GM18517 (cell line): ENCODE data around the gene IFNE.

Source experiments
- ATAC-seq: cut with Tn5 transposase; IDR thresholded peaks from one replicate; pipeline ENCODE4 v1.9.1; 2021; ENCODE audit warnings: mild to moderate bottlenecking, moderate library complexity; ENCODE audit not compliant: unreplicated experiment

Gene IFNE, protein sequence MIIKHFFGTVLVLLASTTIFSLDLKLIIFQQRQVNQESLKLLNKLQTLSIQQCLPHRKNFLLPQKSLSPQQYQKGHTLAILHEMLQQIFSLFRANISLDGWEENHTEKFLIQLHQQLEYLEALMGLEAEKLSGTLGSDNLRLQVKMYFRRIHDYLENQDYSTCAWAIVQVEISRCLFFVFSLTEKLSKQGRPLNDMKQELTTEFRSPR

DNA sequence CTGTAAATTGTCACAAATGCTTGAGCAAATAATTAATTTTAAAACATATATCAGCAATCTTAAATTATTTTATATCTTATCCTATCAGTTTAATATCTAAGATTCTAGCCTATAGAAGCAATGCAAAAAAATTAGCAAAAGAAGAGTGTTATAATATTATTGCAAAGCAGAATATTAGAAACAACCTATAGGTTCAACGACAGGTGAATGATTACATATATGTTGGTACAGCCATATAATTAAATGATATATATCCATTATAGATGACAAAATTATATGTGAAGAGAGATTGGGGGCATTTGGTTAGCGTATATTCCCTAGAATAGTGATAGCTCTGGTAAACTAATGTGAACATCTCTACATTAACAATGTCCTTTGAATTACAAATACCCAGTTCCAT is at the start of gene IFNE:
IFNE (minus strand) TSS at position 101 of the 400 bp plus-strand sequence. CDS start 619 bp downstream, outside the sequence.
- no peak for ATAC-seq

DNA sequence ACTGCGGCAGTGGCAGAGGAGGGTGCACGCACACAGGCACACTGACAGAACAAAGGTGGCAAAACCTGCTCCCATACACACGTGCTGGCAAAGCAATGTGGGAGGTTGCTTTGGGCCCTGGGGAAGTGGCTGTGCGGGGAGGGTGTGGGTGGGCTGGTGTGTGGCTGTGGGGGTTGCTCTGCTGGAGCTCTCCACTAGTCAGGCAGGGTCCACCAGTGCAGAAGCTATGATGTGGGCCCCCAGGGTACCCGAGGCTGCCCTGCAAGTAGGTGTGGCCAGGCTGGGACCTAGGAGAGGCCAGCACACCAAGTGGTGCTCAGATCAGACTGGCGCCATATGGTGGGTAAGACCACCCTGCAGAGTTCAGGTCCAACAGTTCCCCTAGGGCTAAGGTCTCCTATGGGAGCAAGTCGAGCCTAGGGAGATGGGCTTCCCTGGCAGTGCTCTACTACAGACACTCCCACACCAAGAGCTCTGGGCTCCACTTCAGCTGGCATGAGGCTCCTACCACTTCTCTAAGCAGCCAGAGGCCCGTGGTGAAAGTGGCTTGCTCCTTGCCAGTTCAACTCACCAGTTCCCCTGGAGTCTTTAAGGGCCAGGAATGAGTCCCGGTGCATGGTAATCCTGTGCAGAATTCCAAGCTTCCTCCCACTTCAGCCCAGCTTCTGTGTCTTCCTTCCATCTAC is 46.2 kb upstream of the IFNE start:
- no peak for ATAC-seq

DNA sequence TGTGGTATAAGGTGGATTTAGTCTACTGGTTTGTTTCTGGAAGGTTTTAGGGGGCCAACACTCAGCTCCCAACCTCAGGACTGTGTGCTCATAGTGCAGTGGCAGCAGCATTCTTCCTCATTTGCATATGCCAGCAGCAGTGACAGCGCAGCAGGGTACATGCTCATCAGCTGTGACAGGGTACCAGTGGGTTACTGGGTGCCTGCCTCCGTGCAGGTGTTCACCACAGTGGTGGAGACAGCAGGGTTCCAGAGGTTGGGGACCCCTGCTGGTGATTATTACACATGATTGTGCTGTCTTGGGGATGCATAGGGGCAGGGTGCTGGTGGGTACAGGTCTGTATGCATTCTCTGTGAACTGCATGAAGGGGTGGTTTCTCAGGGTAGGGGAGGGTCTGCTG is 45.5 kb upstream of the IFNE start:
- ATAC-seq: peak; percentile 49

DNA sequence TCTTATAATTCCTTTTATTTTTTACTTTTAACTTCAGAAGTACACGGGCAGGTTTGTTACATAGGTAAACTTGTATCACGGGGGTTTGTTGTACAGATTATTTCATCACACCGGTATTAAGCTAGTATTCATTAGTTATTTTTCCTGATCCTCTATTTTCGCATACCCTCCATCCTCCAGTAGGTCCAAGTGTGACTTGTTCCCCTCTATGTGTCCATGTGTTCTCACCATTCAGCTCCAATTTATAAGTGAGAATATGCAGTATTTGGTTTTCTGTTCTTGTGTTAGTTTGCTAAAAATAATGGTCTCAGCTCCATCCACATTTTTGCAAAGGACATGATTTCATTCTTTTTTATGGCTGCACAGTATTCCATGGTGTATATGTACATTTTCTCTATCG is 43.1 kb upstream of the IFNE start:
- ATAC-seq: no peak

DNA sequence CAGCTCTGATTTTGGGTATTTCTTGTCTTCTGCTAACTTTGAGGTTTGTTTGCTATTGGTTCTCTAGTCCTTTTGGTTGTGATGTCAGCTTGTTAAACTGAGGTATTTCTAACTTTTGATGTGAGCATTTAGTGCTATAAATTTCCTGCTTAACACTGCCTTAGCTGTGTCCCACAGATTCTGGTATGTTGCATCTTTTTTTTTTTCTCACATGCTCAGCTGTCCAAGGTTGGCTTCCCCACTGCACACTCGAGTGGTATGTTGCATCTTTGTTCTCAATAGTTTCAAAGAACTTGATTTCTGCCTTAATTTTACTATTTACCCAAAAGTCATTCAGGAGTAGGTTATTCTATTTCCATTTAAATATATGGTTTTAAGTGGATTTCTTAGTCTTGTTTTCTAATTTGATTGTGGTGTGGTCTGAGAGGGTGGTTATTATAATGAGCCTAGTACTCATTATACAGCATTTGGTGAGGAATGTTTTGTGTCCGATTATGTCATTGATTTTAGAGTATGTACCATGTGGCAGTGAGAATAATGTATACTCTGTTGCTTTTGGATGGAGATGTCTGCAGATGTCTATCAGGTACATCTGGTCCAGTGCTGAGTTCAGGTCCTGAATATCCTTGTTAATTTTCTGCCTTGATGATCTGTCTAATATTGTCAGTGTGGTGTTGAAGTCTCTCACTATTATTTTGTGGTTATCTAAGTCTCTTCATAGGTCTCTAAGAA is 42.2 kb upstream of the IFNE start:
- ATAC-seq: no peak

DNA sequence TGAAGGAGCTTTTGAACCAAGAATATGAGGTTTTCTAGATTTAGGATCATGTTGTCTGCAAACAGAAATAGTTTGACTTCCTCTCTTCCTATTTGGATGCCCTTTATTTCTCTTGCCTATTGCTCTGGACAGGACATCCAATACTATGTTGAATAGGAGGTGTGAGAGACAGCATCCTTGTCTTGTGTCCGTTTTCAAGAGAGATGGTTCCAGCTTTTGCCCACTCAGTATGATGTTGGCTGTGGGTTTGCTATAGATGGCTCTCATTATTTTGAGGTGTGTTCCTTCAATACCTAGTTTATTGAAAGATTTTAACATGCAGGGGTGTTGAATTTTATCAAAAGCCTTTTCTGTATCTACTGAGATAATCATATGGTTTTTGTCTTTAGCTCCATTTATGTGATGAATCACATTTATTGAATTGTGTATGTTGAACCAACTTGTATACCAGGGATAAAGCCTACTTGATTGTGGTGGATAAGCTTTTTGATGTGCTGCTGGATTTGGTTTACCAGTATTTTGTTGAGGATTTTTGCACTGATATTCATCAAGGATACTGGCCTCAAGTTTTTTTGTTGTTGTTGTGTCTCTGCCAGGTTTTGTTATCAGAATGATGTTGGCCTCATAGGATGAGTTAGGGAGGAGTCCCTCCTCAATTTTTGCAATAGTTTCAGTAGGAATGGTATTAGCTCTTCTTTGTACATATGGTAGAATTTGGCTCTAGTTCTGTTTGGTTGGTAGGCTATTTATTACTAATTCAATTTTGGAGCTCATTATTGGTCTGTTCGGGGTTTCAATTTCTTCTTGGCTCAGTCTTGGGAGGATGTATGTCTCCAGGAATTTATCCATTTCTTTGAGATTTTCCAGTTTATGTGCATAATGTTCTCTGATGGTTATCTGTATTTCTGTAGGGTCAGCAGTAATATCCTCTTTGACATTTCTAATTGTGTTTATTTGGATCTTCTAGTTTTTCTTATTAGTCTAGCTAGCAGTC is 41.2 kb upstream of the IFNE start:
- ATAC-seq: no peak

DNA sequence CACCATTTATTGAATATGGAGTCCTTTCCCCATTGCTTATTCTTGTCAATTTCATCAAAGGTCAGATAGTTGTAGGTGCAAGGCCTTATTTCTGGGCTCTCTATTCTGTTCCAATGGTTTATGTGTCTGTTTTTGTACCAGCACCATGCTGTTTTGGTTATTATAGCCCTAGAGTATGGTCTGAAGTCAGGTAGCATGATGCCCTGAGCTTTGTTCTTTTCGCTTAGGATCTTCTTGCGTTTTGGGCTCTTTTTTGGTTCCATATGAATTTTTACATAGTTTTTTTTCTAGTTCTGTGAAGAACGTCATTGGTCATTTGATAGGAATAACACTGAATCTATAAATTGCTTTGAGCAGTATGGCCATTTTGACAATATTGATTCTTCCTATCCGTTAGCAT is 40.2 kb upstream of the IFNE start:
- ATAC-seq: no peak

DNA sequence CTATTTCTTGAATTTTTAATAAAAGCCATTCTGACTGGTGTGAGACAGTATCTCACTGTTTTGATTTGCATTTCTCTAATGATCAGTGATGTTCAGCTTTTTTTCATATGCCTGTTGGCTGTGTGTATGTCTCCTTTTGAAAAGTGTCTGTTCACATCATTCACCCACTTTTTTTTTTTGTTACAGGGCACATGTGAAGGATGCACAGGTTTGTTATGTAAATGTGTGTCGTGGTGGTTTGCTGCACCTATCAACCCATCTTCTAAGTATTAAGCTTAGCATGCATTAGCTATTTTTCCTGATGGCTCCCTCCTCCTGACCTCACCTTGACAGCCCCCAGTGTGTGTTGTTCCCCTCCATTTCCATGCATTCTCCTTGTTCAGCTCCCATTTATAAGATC is 39.3 kb upstream of the IFNE start:
- no peak for ATAC-seq

DNA sequence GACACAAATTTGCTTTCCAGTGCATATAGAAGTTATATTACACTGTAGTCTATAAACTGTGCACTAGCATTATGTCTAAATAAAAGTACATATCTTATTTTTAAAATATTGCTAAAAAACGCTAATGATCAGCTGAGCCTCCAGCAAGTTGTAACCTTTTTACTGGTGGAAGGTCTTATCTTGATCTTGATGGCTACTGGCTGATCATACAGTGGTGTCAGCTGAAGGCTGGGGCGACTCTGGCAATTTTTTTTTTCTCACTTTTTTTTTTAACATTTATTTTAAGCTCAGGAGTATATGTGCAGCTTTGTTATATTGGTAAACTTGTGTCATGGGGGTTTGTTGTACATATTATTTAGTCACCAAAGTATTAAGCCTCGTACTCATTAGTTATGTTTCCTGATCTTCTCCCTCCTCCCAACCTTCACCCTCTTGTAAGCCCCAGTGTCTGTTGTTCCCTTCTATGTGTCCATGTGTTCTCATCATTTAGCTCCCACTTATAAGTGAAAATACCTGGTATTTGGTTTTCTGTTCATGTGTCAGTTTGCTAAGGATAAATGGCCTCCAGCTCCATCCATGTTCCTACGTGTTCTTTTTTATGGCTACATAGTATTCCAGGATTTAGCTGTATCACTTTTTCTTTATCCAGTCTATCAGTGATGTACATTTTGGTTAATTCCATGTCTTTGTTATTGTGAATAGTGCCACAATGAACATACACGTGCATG is 38.6 kb upstream of the IFNE start:
- ATAC-seq: no peak

DNA sequence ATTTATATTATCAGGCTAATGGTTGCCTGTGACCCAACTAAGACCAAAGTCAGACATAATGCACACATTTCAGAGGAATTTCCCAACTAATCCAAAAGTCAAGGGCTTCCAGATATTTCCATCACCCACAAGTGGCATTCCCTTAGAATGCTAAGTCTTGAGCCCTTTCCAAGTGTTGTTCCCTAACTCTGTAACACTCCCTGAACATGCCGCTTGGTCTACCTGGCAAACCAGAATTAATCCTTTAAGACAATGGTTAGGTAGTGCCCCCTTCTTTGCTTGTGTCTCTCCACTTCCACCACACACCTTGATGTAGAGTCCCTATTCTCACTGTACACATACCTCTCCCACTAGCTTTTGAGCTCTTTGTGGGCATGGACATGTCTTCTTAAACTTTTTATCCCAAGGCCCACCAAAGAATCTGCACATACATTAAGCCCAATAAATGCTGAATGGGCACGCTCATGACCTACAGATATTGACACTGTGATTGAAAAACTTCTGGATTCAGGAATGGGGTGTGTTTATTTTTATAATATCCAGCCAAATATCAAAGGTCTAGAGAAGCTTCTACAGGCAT is 37.8 kb upstream of the IFNE start:
- no peak for ATAC-seq

DNA sequence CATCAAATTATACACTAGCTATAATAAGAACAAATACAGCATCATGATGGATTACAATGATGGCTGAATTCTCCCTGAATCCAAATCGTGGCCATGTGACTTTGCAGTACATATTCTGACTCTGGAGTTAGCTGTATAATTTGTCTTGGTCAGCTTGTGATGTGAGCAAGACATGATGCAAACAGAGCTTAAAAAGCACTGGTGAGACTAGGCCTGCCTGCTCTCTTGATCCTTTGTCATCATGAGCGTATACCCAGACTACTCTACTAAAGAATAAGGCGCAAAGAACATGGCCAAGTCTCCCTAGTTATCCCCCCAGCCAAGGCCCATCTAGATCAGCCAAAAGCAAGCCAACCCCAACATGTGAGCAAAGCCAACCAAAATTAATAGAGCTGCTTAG is 34.7 kb upstream of the IFNE start:
- ATAC-seq: no peak

DNA sequence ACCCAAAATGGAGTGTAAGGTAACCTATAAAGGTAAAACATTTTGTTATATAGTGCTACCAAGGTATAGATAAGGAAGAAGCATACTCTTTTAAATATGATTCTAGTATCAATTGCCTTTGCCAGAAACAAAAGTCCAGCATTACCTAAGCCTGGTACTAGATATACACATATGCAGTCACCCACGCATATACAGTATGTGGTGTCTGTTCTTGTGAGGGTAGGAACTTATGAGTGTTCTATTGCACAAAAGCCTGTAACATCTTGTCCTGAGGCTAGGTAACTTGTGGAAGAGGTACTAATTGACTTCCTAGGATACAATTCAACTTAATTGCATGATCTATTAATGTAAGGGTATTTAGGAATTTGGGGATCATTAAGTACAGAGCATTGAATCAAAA is 31.3 kb upstream of the IFNE start:
- no peak for ATAC-seq

DNA sequence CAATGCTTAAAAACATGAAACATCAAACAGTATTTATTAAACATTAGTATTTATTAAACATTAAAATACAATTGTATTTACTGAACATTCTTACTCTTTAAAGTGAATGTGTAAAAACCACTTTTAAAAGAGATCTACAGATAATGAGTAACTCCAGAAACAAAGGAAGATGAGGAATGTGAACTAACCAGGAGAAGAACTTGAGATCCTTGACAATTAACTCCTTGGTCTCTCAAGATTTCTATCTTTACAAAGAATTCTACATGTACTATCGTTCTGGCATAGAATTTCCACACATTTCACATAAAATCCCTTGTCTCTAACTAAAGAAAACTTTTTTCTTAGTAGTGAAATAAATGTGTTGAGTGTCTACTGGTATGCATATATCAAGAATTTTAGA is 28.7 kb upstream of the IFNE start:
- no peak for ATAC-seq

DNA sequence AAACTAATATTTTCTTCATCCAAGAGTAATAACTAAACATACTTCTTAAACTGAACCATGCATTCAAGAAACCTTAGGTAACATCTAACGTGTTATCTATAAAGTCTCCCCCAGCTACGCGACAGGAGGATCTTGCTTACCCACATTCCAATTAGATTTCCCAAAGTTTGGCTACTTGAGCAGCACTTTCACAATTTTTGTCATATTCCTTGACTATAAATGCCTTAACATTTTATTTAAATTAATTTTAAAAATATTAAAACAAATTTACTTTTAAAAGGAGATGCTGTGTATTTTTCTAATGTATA is 25.3 kb upstream of the IFNE start:
- no peak for ATAC-seq

DNA sequence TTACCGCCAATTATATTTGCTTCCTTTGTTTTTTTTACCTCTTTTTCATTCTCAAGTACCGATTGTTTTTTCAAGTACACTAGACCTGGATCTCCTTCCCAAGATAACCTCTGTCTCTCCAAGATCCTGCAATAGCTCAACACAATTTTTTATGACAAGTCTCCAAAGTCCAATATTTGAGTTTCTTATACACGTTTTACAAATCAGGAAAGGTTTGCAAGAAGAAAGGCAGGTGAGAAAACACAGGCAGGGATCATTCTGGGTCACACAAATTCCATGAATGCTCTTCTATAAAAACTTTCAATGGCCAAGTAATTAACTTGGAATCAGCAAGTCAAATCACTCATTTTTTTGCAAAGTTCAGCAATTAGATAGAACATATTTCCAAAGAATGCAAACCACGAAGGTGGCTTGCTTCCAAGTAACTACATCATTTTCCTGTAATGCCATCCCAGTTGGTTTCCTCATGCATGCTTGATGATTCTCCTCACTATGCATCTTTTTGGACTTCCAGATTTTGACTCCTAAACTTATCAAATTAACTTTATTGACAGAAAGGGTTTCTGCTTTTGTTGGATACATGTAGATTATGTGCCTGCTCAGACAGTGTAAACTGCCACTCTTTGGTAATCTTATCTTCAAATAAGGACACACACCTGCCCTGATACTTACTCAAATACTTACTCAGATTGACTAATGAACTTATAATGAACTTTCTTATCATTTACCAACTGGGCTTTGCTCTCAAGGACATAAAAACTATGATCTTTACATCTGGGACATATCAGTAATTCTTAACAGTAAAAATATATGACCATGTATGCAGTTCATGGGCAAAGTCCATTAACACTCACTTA is 24.7 kb upstream of the IFNE start:
- ATAC-seq: no peak

DNA sequence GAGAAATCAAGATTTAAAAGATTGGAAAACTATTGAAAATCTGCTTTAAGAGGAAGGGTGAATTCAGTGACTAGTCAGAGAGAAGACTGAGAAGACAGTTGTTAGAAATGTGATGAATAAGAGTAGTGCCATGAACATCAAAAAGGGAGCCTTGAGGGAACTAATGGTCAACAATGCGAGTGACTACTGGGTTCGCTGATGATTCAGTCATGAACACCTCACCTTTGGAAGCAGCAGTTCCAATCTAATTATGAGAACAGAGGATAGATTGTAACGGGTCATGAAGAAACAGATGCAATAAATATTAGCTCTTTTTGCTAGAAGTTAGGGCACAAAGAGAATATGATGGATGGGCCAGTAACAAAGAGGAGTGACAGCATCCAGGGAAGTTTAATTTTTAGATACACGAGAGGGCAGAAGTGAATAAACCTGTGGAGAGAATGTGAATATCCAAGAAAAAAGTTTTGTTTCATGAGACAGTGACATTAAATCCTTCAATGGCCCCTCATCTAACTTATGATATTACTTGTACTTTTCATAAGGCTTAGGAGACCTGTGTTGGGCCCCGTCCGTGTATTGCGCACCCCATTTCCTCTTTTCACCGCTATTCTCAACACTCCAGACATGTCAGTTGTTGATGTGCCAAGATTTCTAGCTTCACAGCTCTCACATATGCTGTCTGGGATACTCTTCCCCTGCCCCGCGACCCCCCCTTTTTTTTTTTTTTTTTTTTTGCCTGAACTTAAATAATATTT is 23.5 kb upstream of the IFNE start:
- ATAC-seq: no peak

DNA sequence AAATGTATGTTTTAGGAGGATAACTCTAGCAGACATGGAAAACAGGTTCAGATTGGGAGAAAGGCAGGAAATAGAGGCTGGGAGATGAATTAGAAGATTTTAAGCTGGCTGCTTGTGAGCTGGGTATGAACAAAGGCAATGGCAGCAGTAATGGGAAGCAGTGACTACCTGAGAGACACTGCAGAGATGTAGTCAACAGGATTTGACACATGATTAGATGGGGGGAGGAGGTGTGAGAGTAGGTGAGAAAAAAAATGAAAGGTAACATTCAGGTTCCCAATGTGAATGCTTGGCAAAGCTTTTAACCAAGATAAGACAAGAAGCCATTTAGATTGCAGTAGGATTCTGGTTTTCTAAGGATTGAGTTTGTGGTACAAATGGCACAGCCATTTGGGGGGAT is 22.8 kb upstream of the IFNE start:
- ATAC-seq: no peak

DNA sequence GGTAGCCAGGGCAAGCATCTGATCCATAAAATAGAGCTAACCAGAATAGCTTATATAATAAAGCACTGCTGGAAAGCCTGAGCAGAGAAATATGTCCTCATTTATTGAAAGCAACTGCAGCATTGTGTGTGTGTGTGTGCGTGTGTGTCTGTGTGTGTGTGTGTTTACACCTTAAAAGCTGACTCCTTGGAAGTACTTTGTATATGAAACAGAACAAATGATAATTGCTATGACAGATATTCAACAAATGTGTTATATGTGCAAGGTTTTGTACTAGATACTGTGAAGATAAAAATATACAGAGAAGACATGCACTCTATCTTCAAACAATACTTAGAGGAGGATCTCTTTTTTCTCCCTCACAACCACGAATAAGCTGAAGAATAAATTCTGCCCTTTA is 22.0 kb upstream of the IFNE start:
- ATAC-seq: no peak

DNA sequence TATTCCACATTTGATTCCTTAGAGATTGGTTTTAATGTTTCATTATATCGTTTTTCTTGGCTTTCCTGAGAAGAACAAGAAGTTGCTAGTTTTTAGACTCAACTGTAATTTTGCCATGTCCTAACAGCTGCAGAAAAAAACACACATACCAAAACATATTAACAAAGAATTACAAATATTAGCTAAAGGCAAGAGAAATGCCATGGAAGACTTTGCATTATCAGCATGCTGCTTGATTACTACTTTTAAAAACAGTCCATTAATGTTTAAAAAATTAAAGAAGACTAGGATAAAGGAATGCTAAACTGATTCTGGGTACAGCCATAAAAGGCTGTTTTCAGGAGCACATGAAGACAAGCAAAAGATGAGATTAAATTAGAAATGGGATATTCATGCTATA is 20.5 kb upstream of the IFNE start:
- no peak for ATAC-seq
